Effector memory CD8-positive, alpha-beta T cell (primary cell): Measurements from ENCODE around the gene CNKSR3.

ENCODE experiments used
- ATAC-seq: fragments of 150-1000 bp; cut with Tn5 transposase; replicated peaks from 2 replicates; pipeline ENCODE4 v1.10.0; 2021; ENCODE audit warnings: mild to moderate bottlenecking, moderate library complexity
- DNase-seq, 3 experiments: peaks; one replicate each; pipeline ENCODE4 v3.0.0; 2021
- H3K27ac Mint-ChIP-seq, 2 donors: one replicate each; pipeline ENCODE4 v1.8.0; 2022; ENCODE audit warnings: mild to moderate bottlenecking in 2 of 2, mixed read lengths in 2 of 2, moderate library complexity in 2 of 2
- H3K27me3 Mint-ChIP-seq, 2 donors: one replicate each; pipeline ENCODE4 v1.8.0; 2022; ENCODE audit warnings: mixed read lengths in 2 of 2
- H3K36me3 Mint-ChIP-seq: one replicate; pipeline ENCODE4 v1.8.0; 2022; ENCODE audit warnings: mild to moderate bottlenecking, moderate library complexity, mixed read lengths; ENCODE audit not compliant: insufficient read depth
- H3K4me1 Mint-ChIP-seq, 2 donors: one replicate each; pipeline ENCODE4 v1.8.0; 2022; ENCODE audit warnings: low read depth in 2 of 2, mixed read lengths in 2 of 2
- H3K4me3 Mint-ChIP-seq, 2 donors: one replicate each; pipeline ENCODE4 v1.8.0; 2022; ENCODE audit warnings: mild to moderate bottlenecking in 2 of 2, mixed read lengths in 2 of 2, moderate library complexity in 2 of 2
- H3K9me3 Mint-ChIP-seq, 2 donors: one replicate each; pipeline ENCODE4 v1.8.0; 2022; ENCODE audit warnings: mixed read lengths in 2 of 2

Gene CNKSR3

GRCh38 chr6:154397491-154398195 lies 112.8 kb downstream of the CNKSR3 start:
- no peak for ATAC-seq
- H3K27ac Mint-ChIP-seq: no peak overlapping the region

GRCh38 chr6:154395878-154396277 lies 114.6 kb downstream of the CNKSR3 start:
- no peak overlapping the region for H3K4me3 Mint-ChIP-seq
- ATAC-seq: no peak
- no peak for DNase-seq
- H3K36me3 Mint-ChIP-seq: no peaks in the 10 kb centered on the region
- no peaks in the 10 kb centered on the region for H3K4me1 Mint-ChIP-seq
- peaks cover 27 to 52% of the 10 kb centered on the region in 2 donors for H3K27me3 Mint-ChIP-seq
- peaks cover 0 to 1% of the 10 kb centered on the region in 2 donors for H3K9me3 Mint-ChIP-seq
- H3K27ac Mint-ChIP-seq: no peak overlapping the region

More at GRCh38 chr6:154397491-154398195, 112.8 kb downstream of the CNKSR3 start:
- no peaks in the 10 kb centered on the region for H3K4me1 Mint-ChIP-seq
- no peak for DNase-seq
- no peak overlapping the region for H3K4me3 Mint-ChIP-seq
- H3K36me3 Mint-ChIP-seq: no peaks in the 10 kb centered on the region
- H3K9me3 Mint-ChIP-seq: no peaks in the 10 kb centered on the region
- peaks cover 20 to 35% of the 10 kb centered on the region in 2 donors for H3K27me3 Mint-ChIP-seq

GRCh38 chr6:154395316-154395715 lies 115.2 kb downstream of the CNKSR3 start:
- DNase-seq (no peak), ATAC-seq (no peak)
- no peak overlapping the region for H3K4me3 Mint-ChIP-seq
- peaks cover 27 to 53% of the 10 kb centered on the region in 2 donors for H3K27me3 Mint-ChIP-seq
- H3K27ac Mint-ChIP-seq: no peak overlapping the region
- H3K4me1 Mint-ChIP-seq: no peaks in the 10 kb centered on the region
- no peaks in the 10 kb centered on the region for H3K36me3 Mint-ChIP-seq
- H3K9me3 Mint-ChIP-seq: peaks cover 0 to 1% of the 10 kb centered on the region in 2 donors

GRCh38 chr6:154394571-154394970 lies 115.9 kb downstream of the CNKSR3 start:
- peaks cover 27 to 54% of the 10 kb centered on the region in 2 donors for H3K27me3 Mint-ChIP-seq
- no peaks in the 10 kb centered on the region for H3K4me1 Mint-ChIP-seq

GRCh38 chr6:154390034-154390433 lies 120.5 kb downstream of the CNKSR3 start:
- H3K9me3 Mint-ChIP-seq: peaks cover 0 to 1% of the 10 kb centered on the region in 2 donors
- no peaks in the 10 kb centered on the region for H3K4me1 Mint-ChIP-seq
- DNase-seq (no peak), ATAC-seq (no peak)
- peaks cover 50 to 70% of the 10 kb centered on the region in 2 donors for H3K27me3 Mint-ChIP-seq
- no peaks in the 10 kb centered on the region for H3K36me3 Mint-ChIP-seq
- no peak overlapping the region for H3K27ac Mint-ChIP-seq
- no peak overlapping the region for H3K4me3 Mint-ChIP-seq

More at GRCh38 chr6:154394571-154394970, 115.9 kb downstream of the CNKSR3 start:
- Mint-ChIP-seq H3K36me3 (no peaks in the 10 kb centered on the region), H3K4me3 (no peak overlapping the region), H3K9me3 (peaks cover 0 to 1% of the 10 kb centered on the region in 2 donors), H3K27ac (no peak overlapping the region)
- ATAC-seq (no peak), DNase-seq (no peak)

GRCh38 chr6:154388803-154389202 lies 121.7 kb downstream of the CNKSR3 start:
- Mint-ChIP-seq H3K4me3 (no peak overlapping the region), H3K27me3 (peaks cover 43 to 61% of the 10 kb centered on the region in 2 donors), H3K9me3 (peaks cover 0 to 1% of the 10 kb centered on the region in 2 donors), H3K36me3 (no peaks in the 10 kb centered on the region), H3K4me1 (no peaks in the 10 kb centered on the region), H3K27ac (no peak overlapping the region)
- ATAC-seq (no peak), DNase-seq (no peak)

GRCh38 chr6:154386848-154387717 lies 123.4 kb downstream of the CNKSR3 start:
- no peaks in the 10 kb centered on the region for H3K4me1 Mint-ChIP-seq
- no peak for DNase-seq
- ATAC-seq: no peak
- H3K4me3 Mint-ChIP-seq: no peak overlapping the region
- H3K36me3 Mint-ChIP-seq: no peaks in the 10 kb centered on the region
- H3K27ac Mint-ChIP-seq: no peak overlapping the region
- peaks cover 48 to 56% of the 10 kb centered on the region in 2 donors for H3K27me3 Mint-ChIP-seq
- peaks cover 0 to 1% of the 10 kb centered on the region in 2 donors for H3K9me3 Mint-ChIP-seq

GRCh38 chr6:154384191-154384590 lies 126.3 kb downstream of the CNKSR3 start:
- Mint-ChIP-seq H3K4me3 (no peak overlapping the region), H3K27me3 (peaks cover 37% of the 10 kb centered on the region in 2 donors), H3K36me3 (no peaks in the 10 kb centered on the region), H3K9me3 (no peaks in the 10 kb centered on the region), H3K4me1 (no peaks in the 10 kb centered on the region), H3K27ac (no peak overlapping the region)
- DNase-seq (no peak), ATAC-seq (no peak)

- Mint-ChIP-seq H3K4me1 (no peaks in the 10 kb centered on the region), H3K4me3 (no peak overlapping the region), H3K27me3 (peaks cover 34 to 35% of the 10 kb centered on the region in 2 donors), H3K36me3 (no peaks in the 10 kb centered on the region), H3K9me3 (no peaks in the 10 kb centered on the region), H3K27ac (no peak overlapping the region)
- ATAC-seq (no peak), DNase-seq (no peak)
Measured at GRCh38 chr6:154383273-154383672, 127.2 kb downstream of the CNKSR3 start.

- Mint-ChIP-seq H3K9me3 (no peaks in the 10 kb centered on the region), H3K36me3 (no peaks in the 10 kb centered on the region), H3K27me3 (peaks cover 38 to 39% of the 10 kb centered on the region in 2 donors), H3K27ac (no peak overlapping the region), H3K4me3 (no peak overlapping the region), H3K4me1 (no peaks in the 10 kb centered on the region)
- ATAC-seq: no peak
- DNase-seq: no peak
Measured at GRCh38 chr6:154382740-154383139, 127.7 kb downstream of the CNKSR3 start.

GRCh38 chr6:154381548-154381947 lies 128.9 kb downstream of the CNKSR3 start:
- Mint-ChIP-seq H3K4me3 (no peak overlapping the region), H3K27ac (no peak overlapping the region), H3K36me3 (no peaks in the 10 kb centered on the region), H3K9me3 (no peaks in the 10 kb centered on the region), H3K27me3 (peaks cover 30 to 33% of the 10 kb centered on the region in 2 donors), H3K4me1 (no peaks in the 10 kb centered on the region)
- ATAC-seq: no peak
- DNase-seq: no peak

- Mint-ChIP-seq H3K4me3 (no peak overlapping the region), H3K4me1 (no peaks in the 10 kb centered on the region), H3K9me3 (no peaks in the 10 kb centered on the region), H3K27me3 (peaks cover 24 to 25% of the 10 kb centered on the region in 2 donors), H3K27ac (no peak overlapping the region), H3K36me3 (no peaks in the 10 kb centered on the region)
- no peak for ATAC-seq
- DNase-seq: no peak
Measured at GRCh38 chr6:154380741-154381140, 129.7 kb downstream of the CNKSR3 start.

GRCh38 chr6:154379585-154379984 lies 130.9 kb downstream of the CNKSR3 start:
- ATAC-seq (no peak), DNase-seq (no peak)
- no peaks in the 10 kb centered on the region for H3K4me1 Mint-ChIP-seq
- H3K4me3 Mint-ChIP-seq: no peak overlapping the region
- no peaks in the 10 kb centered on the region for H3K9me3 Mint-ChIP-seq
- no peak overlapping the region for H3K27ac Mint-ChIP-seq
- H3K27me3 Mint-ChIP-seq: peaks cover 15 to 16% of the 10 kb centered on the region in 2 donors
- H3K36me3 Mint-ChIP-seq: no peaks in the 10 kb centered on the region
